Fibroblast of peridontal ligament (primary cell): ENCODE results near the gene FBLIM1.
A peak's percentile ranks its signal among the peaks of the same experiment; 100 is the strongest.

ENCODE experiments used
- DNase-seq: peaks from one replicate; pipeline ENCODE4 v3.0.0-alpha.2; 2010; ENCODE audit errors: extremely low read depth

The FBLIM1 gene

DNA sequence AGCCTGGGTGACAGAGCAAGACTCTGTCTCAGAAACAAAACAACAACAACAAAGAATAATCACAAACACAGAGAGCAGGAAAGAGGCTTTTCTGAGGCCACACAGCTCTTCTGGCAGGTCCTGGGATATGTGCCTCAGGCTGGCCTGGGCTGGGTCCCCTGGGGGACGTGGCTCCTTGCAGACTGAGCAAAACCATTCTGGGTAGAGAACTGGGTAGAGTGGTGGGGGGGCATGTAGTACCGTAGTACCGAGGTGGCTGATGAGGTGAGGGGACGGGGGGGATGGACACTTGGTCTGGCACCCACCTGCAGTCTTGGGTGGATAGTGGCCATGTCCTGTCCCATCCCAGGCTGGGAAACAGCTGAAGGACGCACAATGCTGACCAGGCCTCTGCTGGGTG lies 10.3 kb upstream of the FBLIM1 start:
- DNase-seq = no peak

- no peak for DNase-seq
Measured at GRCh38 chr1:15748690-15749398, 9.8 kb upstream of the FBLIM1 start.

- no peak for DNase-seq
Measured at GRCh38 chr1:15749399-15750291, 8.9 kb upstream of the FBLIM1 start.

DNA sequence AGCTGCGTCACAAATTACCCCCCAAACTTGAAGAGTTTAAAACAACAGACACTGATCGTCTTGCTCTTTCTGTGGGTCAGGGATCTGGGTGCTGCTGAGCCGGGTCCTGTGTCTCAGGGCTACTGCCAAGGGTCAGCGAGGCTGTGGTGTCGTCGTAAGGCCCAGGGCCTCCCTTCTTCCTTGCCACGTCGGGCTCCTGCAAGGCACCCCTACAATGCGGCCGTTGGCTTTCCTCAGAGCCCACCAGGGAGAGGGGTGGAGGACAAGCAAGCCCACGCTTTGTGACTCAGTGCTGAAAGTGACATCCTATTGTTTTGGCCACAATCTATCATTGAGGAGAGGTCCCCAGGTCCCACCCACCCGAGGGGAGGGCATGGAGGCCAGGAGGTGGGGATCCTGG lies 7.7 kb upstream of the FBLIM1 start:
- no peak for DNase-seq

DNA sequence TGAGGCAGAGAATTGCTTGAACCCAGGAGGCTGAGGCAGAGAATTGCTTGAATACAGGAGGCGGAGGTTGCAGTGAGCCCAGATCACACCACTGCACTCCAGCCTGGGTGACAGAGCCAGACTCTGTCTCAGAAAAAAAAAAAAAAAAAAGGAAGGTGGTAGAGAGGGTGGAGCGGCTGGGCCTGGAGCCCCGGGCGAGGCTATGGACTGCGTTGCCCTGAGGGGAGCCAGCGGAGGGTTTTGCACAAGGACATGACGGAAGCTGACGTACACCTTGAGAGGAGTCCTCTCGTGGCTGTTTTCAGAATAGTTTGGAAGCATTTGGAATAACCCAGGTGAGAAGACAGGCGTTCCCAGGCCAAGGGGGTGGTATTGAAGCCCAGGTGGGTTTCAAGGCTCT lies 6.9 kb upstream of the FBLIM1 start:
- no peak for DNase-seq

GRCh38 chr1:15753776-15754175 lies 4.8 kb upstream of the FBLIM1 start:
- DNase-seq = no peak

GRCh38 chr1:15755021-15755645 lies 3.5 kb upstream of the FBLIM1 start:
- DNase-seq = no peak

DNA sequence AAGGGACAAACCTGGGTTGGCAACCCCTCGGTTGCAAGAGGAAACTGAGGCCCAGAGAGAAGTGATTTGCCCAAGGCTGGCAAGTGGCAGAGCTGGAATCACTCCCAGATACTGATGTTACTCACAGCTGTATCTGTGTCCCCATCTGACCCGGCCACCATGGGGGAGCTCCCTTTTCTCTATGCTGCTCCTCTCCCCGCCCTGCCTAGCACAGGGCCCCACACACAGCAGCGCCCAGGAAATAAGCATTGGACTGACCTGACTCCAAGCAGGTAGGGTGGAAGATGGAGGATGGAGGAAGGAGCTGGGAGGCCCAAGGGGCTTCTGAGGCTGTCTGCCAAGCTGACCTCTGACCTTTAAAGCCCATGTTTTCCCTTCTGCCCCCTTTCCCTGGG lies 3.0 kb upstream of the FBLIM1 start:
- no peak for DNase-seq

GRCh38 chr1:15756143-15757015 lies 2.2 kb upstream of the FBLIM1 start:
- no peak for DNase-seq

DNA sequence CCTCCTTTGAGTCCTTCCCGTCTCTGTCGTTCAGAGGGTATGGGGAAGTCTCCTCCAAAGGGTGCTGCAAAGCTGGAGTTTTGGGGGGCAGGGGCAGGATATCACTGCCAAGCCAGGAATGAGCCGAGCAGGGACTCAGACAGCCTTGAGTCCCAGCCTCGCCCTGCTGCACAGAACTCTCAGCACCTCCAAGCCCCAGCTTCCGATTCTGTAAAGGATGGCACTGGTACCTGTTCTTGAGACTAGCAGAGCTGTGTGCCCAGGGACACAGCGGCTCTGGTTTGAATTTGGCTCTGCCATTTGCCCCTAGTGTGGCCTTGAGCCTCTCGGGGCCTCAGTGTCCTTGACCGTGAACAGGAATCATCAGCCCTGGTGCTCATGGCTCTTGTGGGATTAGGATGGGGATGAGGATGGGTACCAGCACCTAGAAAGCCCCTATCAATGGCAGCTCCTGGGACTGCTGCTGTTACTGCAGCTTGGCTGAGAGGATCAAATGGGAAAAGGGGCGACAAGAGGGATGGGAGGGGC lies 1.5 kb upstream of the FBLIM1 start:
- no peak for DNase-seq

DNA sequence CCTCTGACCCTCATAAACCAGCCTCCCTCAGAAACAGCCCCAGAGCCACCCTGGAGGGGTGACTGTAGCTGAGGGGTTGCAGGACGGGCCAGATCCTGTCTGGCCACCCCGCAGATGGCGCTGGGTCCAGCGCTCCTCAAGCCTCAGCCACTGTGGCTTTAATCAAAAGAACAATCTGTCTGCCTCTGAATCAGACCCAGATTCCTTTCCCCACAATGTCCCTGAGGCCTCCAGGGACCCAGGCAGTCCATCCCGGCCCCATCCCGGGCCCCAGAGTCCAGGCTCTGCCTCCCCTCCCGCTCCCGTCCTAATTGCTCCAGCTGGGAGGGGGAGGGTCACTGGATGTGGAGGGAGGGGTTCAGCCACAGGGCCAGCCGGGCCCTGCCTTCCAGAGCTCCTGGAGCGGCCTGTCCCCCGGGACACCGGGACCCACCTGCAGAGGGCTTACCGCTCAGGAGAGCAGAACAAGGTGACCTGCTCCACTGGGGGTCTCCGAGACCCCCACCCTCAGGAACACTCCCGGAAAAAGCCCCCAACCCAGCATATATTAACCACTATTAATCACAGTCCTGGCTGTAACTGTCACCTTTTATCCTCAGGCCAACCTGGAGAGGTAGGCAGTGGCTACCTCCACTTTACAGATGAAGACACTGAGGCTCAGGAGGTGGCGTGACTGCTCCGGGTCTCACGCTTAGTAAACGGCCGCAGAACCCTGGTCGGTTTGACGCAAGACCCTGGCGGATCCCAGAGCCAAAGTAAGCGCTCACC lies 836 bp upstream of the FBLIM1 start:
- DNase-seq = no peak

DNA sequence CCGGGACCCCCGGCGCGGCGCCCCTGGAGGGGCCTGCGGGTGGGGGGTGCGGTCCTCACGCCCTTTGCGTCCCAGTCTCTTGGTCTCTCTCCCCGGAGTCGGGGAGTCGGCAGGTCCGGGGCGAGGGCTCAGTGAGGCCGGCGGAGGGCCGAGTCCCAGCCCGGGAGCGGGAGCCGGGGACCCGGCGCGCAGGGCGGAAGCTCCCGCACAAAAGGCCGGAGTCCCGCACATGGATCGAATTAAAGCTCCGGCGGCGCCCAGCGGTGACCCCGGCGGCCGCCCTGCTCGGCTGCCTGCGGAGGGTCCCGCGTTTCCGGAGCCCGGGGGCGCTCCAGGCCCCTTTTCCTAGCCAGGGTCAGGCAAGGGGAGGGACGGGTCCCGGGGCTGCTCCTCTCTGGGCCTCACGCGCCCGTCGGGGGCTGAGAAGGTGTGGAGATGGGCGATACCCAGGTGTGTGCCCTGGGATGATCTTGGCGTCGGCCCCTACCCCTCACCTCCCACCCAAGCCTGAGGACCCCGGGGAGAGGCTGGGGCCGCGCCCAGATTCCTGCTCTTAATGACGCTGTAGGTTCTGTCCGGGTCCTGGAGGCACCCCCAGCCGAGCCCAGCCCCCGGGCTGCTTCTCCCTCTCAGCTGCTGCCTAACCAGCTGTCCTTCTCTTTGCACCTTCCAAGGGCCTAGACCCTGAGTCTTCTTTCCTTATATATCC lies 512 bp downstream of the FBLIM1 start:
- DNase-seq = no peak

DNA sequence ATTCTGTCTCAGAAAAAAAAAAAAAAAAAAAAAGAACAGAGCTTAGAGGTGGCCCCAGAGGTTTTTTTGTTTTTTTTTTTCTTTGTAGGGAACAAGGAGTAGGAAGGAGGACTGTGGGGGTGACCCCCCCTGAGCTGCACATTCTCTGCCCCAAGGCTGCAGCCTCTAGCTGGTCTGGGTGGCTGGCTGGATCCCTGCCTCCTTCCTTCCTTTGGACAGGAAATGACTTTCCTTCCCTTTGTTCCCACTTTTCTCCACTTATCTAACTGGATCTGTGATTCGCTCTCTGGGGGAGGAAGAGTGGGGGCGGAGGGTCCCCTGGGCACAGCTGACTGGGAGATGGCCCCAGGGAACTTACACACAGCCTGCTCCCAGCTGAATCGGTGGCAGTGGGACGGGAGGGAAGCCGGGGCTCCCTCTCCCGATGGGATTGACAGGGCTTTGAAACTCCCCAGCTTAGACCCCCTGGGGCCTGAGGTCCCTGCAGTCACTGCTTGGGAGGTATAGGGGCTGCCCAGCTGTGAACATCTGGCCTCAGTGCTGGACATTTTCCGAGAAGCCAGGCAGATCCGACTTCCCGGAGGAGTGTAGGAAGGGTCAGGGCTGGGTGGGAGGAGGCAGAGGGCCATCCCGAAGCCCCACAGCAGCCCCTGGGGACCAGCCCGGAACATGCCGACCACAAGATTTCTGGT lies 2.1 kb downstream of the FBLIM1 start:
- peak; percentile 34 for DNase-seq

GRCh38 chr1:15761366-15762128 lies 3.0 kb downstream of the FBLIM1 start:
- DNase-seq = no peak

DNA sequence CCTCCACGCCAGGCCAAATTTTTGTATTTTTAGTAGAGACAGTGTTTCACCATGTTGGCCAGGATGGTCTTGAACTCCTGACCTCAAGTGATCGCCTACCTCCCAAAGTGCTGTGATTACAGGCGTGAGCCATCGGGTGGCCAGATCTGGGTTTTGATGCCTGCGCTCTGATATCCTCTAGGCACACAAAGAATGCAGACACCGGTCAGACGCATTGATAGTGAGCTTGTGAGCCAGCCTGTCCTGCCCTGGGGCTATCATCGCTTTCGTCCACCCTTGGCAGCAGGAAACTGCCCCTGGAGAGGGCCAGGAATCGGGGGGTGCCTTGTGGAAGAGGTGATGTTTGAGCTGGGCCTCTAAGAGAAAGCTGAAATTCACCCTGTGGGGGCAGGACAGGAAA lies 4.0 kb downstream of the FBLIM1 start:
- DNase-seq = no peak

DNA sequence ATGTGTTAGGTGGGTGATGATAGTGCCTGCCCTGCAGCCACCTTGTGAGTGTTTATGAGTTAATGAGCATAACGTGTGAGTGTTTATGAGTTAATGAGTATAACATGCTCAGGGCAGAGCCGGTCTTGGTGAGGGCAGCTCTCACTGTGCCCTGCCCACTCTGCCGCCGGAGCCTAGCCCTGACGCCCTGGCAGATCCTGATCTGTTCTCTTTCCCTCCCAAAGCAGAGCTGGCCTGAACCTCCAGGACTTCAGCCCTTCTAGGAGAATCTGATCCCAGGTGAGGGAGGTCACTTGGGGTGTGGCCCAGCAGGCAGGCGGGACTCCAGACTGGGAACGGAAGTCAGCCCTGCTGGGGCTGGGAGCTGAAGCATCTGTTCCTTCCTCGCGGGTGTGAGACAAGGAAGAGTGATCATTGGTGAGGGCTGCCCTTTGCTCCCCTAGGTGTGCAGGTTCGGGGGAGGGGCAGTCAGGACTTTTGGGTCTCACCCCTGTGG lies 5.7 kb downstream of the FBLIM1 start:
- DNase-seq = no peak

DNA sequence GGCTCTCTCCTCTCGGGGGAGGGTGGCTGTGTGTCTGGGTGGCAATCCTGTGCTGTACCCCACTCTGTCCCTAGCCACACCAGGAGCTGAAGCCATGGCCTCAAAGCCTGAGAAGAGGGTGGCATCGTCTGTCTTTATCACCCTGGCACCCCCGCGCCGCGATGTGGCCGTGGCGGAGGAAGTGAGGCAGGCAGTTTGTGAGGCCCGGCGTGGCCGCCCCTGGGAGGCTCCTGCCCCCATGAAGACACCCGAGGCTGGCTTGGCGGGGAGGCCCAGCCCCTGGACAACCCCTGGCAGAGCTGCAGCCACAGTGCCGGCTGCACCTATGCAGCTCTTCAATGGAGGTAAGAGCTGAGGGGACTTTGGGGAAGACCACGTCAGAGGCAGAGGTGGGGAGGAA lies 6.3 kb downstream of the FBLIM1 start:
- no peak for DNase-seq

GRCh38 chr1:15765495-15766194 lies 7.0 kb downstream of the FBLIM1 start:
- peak; percentile 59 for DNase-seq
